ENCODE measurements around the gene FOXE1. TPM values are rescaled to one million over a fixed set of nuclear protein-coding genes. Genes with fewer than 3 reads are reported as not detected.

The FOXE1 gene
- polyA plus RNA-seq, 1 of the 3 experiments (the other 2 are of a cell fraction): 0.03 TPM

GRCh38 chr9:97857606-97858392 lies 4.8 kb downstream of the FOXE1 start:
- H4K20me1 ChIP-seq (ENCODE audit: insufficient read depth): no peaks in the 10 kb centered on the region
- no peak overlapping the region for H3K27ac ChIP-seq (ENCODE audit: low read depth in 2 of 2, low read length in 1 of 2)
- H3K4me2 ChIP-seq: no peak overlapping the region
- no peak overlapping the region for H3K4me3 ChIP-seq (ENCODE audit: low read depth in 2 of 2, low read length in 1 of 2)
- CTCF ChIA-PET: no interaction called here
- no peaks in the 10 kb centered on the region for H3F3A ChIP-seq (replicated peaks; ENCODE audit: insufficient read depth)
- POLR2A ChIA-PET: no interaction called here
- TF ChIP-seq RXRA (IDR thresholded peaks at IDR 0.05; ENCODE audit: borderline replicate concordance, low read depth) (no peak), SIN3A (IDR thresholded peaks at IDR 0.05; ENCODE audit: borderline replicate concordance, low read depth, low read length) (no peak), FOSL2 (IDR thresholded peaks at IDR 0.05; ENCODE audit: borderline replicate concordance, low read depth) (no peak), RCOR1 (IDR thresholded peaks at IDR 0.05; ENCODE audit: low read length) (no peak), MXI1 (IDR thresholded peaks at IDR 0.05; ENCODE audit: low read depth, low read length) (no peak), REST (IDR thresholded peaks at IDR 0.05; ENCODE audit: low read depth, low read length) (no peak), GABPA (IDR thresholded peaks at IDR 0.05; ENCODE audit: low read depth) (no peak), POLR2AphosphoS5 (IDR thresholded peaks at IDR 0.05; ENCODE audit: low read depth, low read length) (no peak), RFX5 (IDR thresholded peaks at IDR 0.05; ENCODE audit: low read length) (no peak)
- H3K27me3 ChIP-seq (ENCODE audit: insufficient read depth): peaks cover 87% of the 10 kb centered on the region
- H3K36me3 ChIP-seq (replicated peaks in 1 of 2; ENCODE audit: control insufficient read depth in 1 of 2, insufficient read depth in 2 of 2, low read length in 1 of 2): no peaks in the 10 kb centered on the region
- no peaks in the 10 kb centered on the region; a peak in 1 of 4 replicates for H3K4me1 ChIP-seq (ENCODE audit: control insufficient read depth in 1 of 2, insufficient read depth in 2 of 2, low read depth in 1 of 2, low read length in 1 of 2)
- no peaks in the 10 kb centered on the region for H3K9me2 ChIP-seq
- no peaks in the 10 kb centered on the region for H3K9me3 ChIP-seq
- WGBS (ENCODE audit: low lambda C conversion rate): 27% methylated on average over 45 of the region's 54 CpGs
- H3K9ac ChIP-seq: no peak overlapping the region
- H3K79me2 ChIP-seq (ENCODE audit: insufficient read depth): no peaks in the 10 kb centered on the region
- DNase-seq: no peak
- no peak overlapping the region for H2AFZ ChIP-seq (ENCODE audit: low read depth)

- Histone ChIP-seq H3K9ac (no peak overlapping the region), H3K27me3 (ENCODE audit: insufficient read depth) (peaks cover 85% of the 10 kb centered on the region), H3K79me2 (ENCODE audit: insufficient read depth) (no peaks in the 10 kb centered on the region), H3K4me2 (no peak overlapping the region), H3K36me3 (replicated peaks in 1 of 2; ENCODE audit: control insufficient read depth in 1 of 2, insufficient read depth in 2 of 2, low read length in 1 of 2) (no peaks in the 10 kb centered on the region), H3K9me3 (no peaks in the 10 kb centered on the region), H2AFZ (ENCODE audit: low read depth) (no peak overlapping the region), H3K9me2 (no peaks in the 10 kb centered on the region), H3K27ac (ENCODE audit: low read depth in 2 of 2, low read length in 1 of 2) (no peak overlapping the region), H4K20me1 (ENCODE audit: insufficient read depth) (no peaks in the 10 kb centered on the region), H3F3A (replicated peaks; ENCODE audit: insufficient read depth) (no peaks in the 10 kb centered on the region), H3K4me3 (ENCODE audit: low read depth in 2 of 2, low read length in 1 of 2) (no peak overlapping the region), H3K4me1 (ENCODE audit: control insufficient read depth in 1 of 2, insufficient read depth in 2 of 2, low read depth in 1 of 2, low read length in 1 of 2) (no peaks in the 10 kb centered on the region; a peak in 1 of 4 replicates)
- CTCF ChIA-PET: interaction anchor here (1.1 to 1.6 kb wide), 2 partner anchors 12 to 65 kb away, joined by 3 read pairs; no protein-coding TSS in a partner anchor
- POLR2A ChIA-PET: no interaction called here
- DNase-seq: no peak
- WGBS (ENCODE audit: low lambda C conversion rate): 15% methylated on average over 6 of the region's 6 CpGs
- TF ChIP-seq CHD2 (IDR thresholded peaks at IDR 0.05; ENCODE audit: low read length, partially characterized antibody): no peak
- no peak for TF ChIP-seq CTCF (IDR thresholded peaks at IDR 0.05)
- TF ChIP-seq ELF1 (IDR thresholded peaks at IDR 0.05): no peak
- TF ChIP-seq USF1 (IDR thresholded peaks at IDR 0.05; ENCODE audit: borderline replicate concordance, low read depth): no peak
- TF ChIP-seq MAX (IDR thresholded peaks at IDR 0.05; ENCODE audit: low read depth): no peak
- TF ChIP-seq FOXJ3 (CRISPR knock-in tag; IDR thresholded peaks at IDR 0.05): no peak
- no peak for TF ChIP-seq EP300 (IDR thresholded peaks at IDR 0.05; ENCODE audit: borderline replicate concordance in 1 of 2, low read depth in 1 of 2, low read length in 1 of 2)
- TF ChIP-seq IRF3 (IDR thresholded peaks at IDR 0.05; ENCODE audit: low read depth, low read length): no peak
- TF ChIP-seq JUND (IDR thresholded peaks at IDR 0.05): no peak
- TF ChIP-seq FOSL2 (IDR thresholded peaks at IDR 0.05; ENCODE audit: borderline replicate concordance, low read depth): no peak
Observed at GRCh38 chr9:97858393-97858713, 5.3 kb downstream of the FOXE1 start.

All from SK-N-SH (cell line).